ENCODE results near the gene RPH3AL. TPM values are rescaled to one million over a fixed set of nuclear protein-coding genes. Genes with fewer than 3 reads are reported as not detected.

Gene RPH3AL
- total and polyA plus RNA-seq, 10 of the 15 experiments (the other 5 are each of a cell fraction or from before 2014, with no cell fraction given) = 0.04 to 1.2 (median 0.47) TPM; not detected in 2

- TF ChIP-seq, protein P1, sequence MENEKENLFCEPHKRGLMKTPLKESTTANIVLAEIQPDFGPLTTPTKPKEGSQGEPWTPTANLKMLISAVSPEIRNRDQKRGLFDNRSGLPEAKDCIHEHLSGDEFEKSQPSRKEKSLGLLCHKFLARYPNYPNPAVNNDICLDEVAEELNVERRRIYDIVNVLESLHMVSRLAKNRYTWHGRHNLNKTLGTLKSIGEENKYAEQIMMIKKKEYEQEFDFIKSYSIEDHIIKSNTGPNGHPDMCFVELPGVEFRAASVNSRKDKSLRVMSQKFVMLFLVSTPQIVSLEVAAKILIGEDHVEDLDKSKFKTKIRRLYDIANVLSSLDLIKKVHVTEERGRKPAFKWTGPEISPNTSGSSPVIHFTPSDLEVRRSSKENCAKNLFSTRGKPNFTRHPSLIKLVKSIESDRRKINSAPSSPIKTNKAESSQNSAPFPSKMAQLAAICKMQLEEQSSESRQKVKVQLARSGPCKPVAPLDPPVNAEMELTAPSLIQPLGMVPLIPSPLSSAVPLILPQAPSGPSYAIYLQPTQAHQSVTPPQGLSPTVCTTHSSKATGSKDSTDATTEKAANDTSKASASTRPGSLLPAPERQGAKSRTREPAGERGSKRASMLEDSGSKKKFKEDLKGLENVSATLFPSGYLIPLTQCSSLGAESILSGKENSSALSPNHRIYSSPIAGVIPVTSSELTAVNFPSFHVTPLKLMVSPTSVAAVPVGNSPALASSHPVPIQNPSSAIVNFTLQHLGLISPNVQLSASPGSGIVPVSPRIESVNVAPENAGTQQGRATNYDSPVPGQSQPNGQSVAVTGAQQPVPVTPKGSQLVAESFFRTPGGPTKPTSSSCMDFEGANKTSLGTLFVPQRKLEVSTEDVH (IDR thresholded peaks at IDR 0.05; ENCODE audit: low read depth, partially characterized antibody) = no peak
- TF ChIP-seq, protein P2, sequence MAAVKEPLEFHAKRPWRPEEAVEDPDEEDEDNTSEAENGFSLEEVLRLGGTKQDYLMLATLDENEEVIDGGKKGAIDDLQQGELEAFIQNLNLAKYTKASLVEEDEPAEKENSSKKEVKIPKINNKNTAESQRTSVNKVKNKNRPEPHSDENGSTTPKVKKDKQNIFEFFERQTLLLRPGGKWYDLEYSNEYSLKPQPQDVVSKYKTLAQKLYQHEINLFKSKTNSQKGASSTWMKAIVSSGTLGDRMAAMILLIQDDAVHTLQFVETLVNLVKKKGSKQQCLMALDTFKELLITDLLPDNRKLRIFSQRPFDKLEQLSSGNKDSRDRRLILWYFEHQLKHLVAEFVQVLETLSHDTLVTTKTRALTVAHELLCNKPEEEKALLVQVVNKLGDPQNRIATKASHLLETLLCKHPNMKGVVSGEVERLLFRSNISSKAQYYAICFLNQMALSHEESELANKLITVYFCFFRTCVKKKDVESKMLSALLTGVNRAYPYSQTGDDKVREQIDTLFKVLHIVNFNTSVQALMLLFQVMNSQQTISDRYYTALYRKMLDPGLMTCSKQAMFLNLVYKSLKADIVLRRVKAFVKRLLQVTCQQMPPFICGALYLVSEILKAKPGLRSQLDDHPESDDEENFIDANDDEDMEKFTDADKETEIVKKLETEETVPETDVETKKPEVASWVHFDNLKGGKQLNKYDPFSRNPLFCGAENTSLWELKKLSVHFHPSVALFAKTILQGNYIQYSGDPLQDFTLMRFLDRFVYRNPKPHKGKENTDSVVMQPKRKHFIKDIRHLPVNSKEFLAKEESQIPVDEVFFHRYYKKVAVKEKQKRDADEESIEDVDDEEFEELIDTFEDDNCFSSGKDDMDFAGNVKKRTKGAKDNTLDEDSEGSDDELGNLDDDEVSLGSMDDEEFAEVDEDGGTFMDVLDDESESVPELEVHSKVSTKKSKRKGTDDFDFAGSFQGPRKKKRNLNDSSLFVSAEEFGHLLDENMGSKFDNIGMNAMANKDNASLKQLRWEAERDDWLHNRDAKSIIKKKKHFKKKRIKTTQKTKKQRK (IDR thresholded peaks at IDR 0.05; ENCODE audit: low read depth, low read length) = no peak
- TF ChIP-seq REST (IDR thresholded peaks at IDR 0.05; ENCODE audit: low read depth, low read length) (no peak), ZNF24 (IDR thresholded peaks at IDR 0.05) (no peak), POLR2A (IDR thresholded peaks at IDR 0.05; ENCODE audit: low read depth, low read length) (no peak), RBBP5 (conservative IDR thresholded peaks at IDR 0.05) (no peak), CHD1 (IDR thresholded peaks at IDR 0.05; ENCODE audit: low read depth, low read length) (no peak), MXI1 (IDR thresholded peaks at IDR 0.05; ENCODE audit: low read depth, low read length) (no peak), EED (IDR thresholded peaks at IDR 0.05; ENCODE audit: low read depth) (no peak), ESRRA (IDR thresholded peaks at IDR 0.05; ENCODE audit: low read length) (no peak)
These were observed 16.9 kb downstream of the RPH3AL start (continued) for GRCh38 chr17:335691-336090.
